SH-SY5Y (cell line): Measurements from ENCODE around the gene ZNF324B.

Experiments
- GATA2 ChIP-seq: IDR thresholded peaks from 2 replicates; pipeline ENCODE4 v1.6.1; 2011; ENCODE audit warnings: mild to moderate bottlenecking, low read depth, low read length
- GATA3 ChIP-seq: IDR thresholded peaks from 2 replicates; pipeline ENCODE4 v1.6.1; 2011; ENCODE audit warnings: low read depth, mild to moderate bottlenecking, low read length, moderate library complexity

ZNF324B gene

DNA sequence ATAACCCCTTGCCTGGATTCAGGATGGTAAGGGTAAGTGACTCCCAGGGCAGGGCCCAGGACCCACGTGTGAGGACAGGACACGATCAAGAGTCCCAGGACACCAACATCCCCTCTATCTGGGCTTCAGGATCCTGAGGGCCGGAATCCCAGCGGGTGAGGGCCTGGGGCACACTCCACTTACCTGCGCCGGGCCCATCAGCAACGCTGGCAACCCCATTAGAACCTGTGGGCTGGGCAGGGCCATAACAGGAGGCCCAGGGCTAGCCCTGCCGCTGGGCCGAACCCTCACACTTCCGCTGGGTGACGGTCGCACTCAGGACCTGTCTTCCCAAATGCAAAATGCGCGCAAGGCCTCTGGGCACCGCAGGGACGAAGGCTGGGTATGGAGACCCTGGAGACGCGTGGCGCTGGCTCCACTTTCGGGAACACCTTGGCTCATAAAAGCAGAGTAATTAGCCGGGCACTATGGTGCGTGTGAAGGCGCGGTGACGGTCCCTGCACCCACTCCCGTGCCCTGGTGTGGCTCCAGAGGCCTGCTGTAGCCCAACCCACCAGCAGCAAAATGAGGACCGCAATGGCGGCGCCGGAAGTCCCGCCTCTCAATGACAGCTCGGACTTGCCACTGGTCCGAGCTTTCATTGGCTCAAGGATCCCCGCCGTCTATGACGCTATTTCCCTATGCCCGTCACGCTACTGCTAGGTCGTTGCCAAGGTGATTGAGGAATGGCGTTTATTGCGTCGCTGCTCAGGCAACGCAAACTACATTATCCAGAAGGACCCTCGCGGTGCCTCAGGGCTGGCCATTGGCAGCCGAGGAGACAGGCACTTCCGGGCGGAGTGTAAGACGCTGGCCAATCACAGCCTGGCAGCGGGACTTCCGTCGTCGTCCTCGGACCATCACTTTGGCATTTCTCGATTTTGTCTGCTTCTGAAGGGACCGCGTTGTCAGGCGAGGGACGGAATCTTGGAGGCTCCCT lies 11.6 kb upstream of the ZNF324B start, which contains the start of gene ZNF132:
Gene ZNF132 (minus strand): TSS at position 578 of the 979 bp plus-strand sequence. CDS start 332 bp downstream, at position 246.
- TF ChIP-seq GATA2: no peak
- no peak for TF ChIP-seq GATA3

GRCh38 chr19:58440556-58440955 lies 10.9 kb upstream of the ZNF324B start:
- TF ChIP-seq GATA3 (no peak), GATA2 (no peak)

DNA sequence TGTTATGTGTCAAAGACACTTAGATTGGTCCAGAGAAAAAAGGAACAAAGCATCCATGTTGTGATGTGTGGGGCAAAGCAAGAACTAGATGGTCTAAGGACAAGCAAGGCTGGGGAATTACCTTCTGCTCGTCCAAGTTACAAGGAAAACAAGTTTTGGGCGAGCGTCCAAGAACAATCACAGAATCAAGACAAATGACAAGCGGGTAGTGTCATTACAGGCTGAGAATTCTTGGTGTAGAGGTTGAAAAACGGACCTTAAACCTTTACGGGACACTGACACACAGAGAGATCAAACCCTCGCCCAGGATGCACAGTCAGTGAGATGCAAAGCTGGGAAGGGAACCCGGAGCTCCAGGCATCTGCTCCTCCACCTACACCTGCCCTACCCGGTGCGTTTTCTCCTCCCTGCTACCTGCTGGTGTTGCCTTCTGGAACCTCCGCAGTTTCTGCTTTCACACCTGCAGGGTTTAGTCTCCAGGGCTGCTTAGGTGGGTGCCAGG lies 515 bp upstream of the ZNF324B start:
- TF ChIP-seq GATA2: no peak
- no peak for TF ChIP-seq GATA3

- TF ChIP-seq GATA2: no peak
- TF ChIP-seq GATA3: no peak
These were observed 2.3 kb downstream of the ZNF324B start for GRCh38 chr19:58453743-58454142.

- no peak for TF ChIP-seq GATA2
These were observed 3.9 kb downstream of the ZNF324B start for GRCh38 chr19:58455306-58455705.

DNA sequence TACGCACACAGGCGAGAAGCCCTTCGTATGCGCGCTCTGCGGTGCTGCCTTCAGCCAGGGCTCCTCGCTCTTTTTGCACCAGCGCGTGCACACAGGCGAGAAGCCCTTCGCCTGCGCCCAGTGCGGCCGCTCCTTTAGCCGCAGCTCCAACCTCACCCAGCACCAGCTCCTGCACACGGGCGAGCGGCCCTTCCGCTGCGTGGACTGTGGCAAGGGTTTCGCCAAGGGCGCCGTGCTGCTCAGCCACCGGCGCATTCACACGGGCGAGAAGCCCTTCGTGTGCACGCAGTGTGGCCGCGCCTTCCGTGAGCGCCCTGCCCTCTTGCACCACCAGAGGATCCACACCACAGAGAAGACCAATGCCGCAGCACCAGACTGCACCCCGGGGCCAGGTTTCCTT lies 4.7 kb downstream of the ZNF324B start:
- no peak for TF ChIP-seq GATA3
- no peak for TF ChIP-seq GATA2

DNA sequence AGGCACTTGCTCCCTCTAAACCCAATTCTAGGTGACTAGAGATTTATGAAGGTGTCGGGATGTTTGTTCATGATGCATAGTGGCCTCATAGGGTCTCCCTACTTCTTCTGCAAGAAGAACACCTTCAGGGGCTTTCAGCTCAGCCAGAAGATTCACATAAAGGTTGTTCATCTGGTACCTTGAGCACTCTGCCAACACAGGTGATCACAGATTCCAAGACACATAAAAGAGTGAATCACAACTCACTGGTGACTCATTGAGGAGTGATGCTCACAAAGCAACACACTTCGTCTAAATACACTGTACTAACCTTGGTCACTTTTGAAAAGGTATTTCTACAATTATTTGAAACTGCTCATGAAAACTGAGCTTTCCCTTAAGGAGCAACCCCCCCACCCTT lies 8.6 kb downstream of the ZNF324B start:
- no peak for TF ChIP-seq GATA2
- no peak for TF ChIP-seq GATA3

DNA sequence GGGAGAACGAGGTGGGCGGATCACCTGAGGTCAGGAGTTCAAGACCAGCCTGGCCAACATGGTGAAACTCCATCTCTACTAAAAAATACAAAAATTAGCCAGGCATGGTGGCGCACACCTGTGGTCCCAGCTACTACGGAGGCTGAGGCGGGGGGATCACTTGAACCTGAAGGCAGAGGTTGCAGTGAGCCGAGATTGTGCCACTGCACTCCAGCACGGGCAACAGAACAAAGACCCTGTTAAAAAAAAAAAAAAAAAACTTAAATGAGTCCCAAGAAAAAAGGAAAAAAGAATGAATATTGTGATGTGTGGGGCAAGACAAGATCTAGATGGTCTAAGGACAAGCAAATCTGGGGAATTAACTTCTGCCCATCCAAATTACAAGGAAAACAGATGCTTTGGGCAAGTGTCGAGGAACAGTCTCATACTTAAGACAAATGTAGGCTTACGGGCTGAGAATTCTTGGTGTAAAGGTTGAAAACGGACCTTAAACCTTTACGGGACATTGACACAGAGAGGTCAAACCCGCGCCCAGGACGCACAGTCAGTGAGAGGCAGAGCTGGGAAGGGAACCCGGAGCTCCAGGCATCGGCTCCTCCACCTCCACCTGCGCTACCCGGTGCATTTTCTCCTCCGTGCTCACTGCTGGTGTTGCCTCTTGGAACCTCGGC lies 14.8 kb downstream of the ZNF324B start:
- TF ChIP-seq GATA2 (no peak), GATA3 (no peak)

DNA sequence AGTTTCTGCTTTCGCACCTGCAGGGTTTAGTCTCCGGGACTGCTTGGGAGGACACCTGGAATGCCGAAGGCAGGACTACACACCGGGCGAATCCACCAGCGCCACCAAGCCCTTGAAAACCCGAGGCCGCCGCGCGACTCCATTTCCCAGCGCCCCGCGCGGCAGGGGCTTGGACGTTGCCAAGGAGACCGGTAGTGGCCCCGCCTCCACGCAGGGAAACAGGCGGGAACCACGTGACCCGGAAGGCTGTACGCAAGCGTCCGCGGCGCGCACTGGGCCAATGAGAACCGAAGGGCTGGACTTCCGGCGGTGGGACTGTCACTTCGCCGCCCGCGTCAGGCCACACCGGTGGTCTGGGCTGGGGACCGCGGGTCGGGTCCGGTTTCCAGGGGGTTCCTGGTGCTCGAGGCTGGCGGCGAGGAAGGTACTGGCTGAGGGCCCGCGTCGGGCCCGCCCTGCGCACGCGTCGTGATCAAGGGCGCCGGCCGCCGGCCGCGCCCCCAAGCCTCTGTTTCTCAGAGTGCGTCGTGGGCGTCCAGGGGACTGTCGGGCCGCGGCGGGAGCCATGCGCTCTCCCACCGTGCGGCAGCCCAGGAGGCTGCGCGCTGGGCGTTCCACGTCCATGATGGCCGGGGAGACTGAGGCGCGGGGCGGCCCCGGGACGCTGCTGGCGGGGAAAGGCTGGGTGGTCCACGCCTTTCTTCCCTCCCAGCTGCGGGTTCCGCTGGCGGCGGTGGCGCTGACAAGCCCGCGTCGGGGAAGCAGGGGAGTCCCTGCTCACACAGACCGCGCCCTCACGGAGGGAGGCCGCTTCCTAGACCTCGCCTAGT lies 15.6 kb downstream of the ZNF324B start, which contains the start of gene ZNF324:
Gene ZNF324 (plus strand): TSS at position 321 of the 830 bp plus-strand sequence. CDS start 2,106 bp downstream, outside the sequence.
- TF ChIP-seq GATA3 (no peak), GATA2 (no peak)

DNA sequence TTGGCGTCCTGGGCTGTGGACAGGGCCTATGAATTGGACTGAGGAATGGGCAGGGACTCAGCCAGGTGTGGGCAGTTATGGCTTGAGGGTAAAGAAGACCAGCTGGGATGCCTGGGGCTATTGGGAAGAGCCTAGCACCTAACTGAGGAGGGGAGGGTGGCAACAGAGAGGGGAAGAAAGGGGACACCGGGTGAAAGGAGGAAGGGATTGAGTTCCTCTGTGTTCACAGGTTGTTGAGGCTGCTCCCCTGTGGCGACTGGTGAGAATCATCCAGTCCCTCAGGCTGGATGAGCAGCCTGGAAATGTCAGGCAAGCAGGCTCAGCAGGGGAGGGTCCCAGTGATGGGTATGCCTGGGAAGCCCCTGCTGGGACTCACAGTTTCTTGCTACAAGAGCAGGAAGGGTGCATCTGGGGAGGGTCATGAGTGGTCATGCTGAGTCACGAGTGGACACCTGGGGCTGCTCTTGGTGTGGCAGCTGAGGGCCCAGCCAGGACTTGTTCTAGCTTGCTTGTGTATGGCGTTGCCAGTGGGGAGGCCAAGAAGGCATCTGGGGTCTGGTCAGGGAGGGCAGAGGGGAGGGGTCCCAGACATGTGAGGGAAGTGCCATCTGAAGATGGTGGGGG lies 16.9 kb downstream of the ZNF324B start:
- no peak for TF ChIP-seq GATA3
- TF ChIP-seq GATA2: no peak

GRCh38 chr19:58469241-58470013 lies 18.0 kb downstream of the ZNF324B start:
- no peak for TF ChIP-seq GATA2
- TF ChIP-seq GATA3: no peak

DNA sequence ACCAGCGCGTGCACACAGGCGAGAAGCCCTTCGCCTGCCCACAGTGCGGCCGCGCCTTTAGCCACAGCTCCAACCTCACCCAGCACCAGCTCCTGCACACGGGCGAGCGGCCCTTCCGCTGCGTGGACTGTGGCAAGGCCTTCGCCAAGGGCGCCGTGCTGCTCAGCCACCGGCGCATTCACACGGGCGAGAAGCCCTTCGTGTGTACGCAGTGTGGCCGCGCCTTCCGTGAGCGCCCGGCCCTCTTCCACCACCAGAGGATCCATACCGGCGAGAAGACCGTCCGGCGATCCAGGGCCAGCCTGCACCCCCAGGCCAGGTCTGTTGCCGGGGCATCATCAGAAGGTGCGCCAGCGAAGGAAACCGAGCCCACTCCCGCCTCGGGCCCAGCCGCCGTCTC lies 20.3 kb downstream of the ZNF324B start:
- TF ChIP-seq GATA2 (no peak), GATA3 (no peak)
